GM18951 (cell line): Measurements from ENCODE around the gene SERTAD2.
A peak's percentile ranks its signal among the peaks of the same experiment; 100 is the strongest.

Source experiments
- POLR2A ChIP-seq: IDR thresholded peaks from 4 replicates; pipeline ENCODE4 v1.6.1; 2011; ENCODE audit warnings: mild to moderate bottlenecking; ENCODE audit not compliant: insufficient read length, insufficient read depth; ENCODE audit errors: extremely low read depth
- in situ Hi-C: fragments of 300-500 bp; cut with MboI; formaldehyde crosslinking; loops from one replicate; pipeline ENCODE4 v1.12.0; 2022; ENCODE audit warnings: low sequenced_read_pairs, mixed read lengths, inconsistent platforms; ENCODE audit not compliant: unreplicated experiment

Gene SERTAD2, protein sequence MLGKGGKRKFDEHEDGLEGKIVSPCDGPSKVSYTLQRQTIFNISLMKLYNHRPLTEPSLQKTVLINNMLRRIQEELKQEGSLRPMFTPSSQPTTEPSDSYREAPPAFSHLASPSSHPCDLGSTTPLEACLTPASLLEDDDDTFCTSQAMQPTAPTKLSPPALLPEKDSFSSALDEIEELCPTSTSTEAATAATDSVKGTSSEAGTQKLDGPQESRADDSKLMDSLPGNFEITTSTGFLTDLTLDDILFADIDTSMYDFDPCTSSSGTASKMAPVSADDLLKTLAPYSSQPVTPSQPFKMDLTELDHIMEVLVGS

DNA sequence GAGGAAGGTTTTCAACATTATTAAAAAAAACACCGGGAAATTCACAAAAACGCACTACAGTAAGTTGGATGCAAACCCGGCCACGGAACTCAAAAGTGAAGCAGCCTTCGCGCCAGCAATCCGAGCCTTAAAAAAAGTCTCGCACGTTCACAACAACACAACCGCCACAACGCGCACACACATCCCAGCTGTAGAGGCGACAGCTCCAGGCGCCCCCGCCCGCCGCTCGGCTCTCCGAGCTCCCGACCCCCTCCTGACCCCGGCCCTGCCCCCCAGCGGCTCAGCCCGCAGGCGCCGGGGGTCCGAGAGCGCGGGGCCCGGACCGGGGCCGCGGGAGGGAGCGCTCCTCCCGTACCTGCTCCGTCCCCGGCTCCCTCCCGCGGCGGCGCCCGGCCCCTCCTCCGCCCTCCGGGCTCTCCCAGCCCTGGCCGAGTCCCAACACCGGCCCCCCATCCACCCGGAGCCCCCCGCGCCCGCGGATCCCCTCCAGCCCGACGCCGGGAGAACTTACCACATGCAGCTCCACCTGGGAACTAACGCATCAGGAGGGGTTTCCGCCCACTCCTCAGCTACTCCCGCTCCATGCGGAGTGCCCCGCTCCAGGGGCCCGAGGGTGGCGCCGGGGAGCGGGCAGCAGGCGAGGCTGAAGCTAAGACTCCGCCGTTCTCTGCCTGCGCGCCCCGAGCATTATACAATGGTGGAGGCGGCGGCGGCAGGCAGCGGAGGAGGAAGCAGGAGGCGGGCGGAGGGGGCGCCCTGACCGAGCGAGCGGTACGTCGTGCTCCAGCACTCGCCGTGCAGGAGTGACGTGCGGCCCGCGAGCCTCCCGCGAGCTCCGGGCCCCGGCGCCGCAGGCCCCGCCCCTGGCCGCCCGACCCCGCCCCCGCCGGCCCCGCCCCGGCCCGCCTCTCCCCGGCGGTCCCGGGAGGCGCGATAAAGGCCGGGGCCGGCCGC, at the start of gene SERTAD2:
Gene SERTAD2, minus strand, starts transcription at position 805 of the 954 bp plus-strand sequence. CDS start 17,042 bp downstream, outside the sequence.
- in situ Hi-C loops = no loop called here
- peak; percentile 94 for TF ChIP-seq POLR2A

DNA sequence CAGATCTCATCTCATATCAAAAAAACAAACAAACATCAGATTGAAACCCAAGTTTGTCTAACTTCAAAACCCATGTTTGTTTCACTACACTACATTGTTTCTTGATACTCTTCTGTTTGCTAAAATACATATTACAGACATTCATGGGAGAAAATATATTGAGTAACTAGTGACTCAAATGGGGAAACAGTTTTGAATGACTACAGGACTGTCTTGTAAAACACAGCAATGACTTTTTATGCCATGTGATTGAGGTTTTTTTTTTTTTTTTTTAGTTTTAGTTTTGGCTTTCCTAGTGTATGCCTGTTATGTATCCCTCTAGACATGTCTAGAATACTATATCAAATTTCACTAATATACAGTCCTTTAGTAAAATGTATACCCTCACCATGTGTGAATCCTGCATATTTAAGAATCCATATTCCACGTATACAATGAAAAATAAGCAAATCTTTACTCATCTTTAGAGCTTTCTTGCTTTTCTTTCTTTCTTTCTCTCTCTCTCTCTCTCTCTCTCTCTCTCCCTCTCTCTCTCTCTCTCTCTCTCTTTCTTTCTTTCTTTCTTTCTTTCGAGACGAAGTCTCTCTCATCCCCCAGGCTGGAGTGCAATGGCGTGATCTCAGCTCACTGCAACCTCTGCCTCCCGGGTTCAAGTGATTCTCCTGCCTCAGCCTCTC, 46.6 kb upstream of the SERTAD2 start:
- no peak for TF ChIP-seq POLR2A
- in situ Hi-C loops = no loop called here

DNA sequence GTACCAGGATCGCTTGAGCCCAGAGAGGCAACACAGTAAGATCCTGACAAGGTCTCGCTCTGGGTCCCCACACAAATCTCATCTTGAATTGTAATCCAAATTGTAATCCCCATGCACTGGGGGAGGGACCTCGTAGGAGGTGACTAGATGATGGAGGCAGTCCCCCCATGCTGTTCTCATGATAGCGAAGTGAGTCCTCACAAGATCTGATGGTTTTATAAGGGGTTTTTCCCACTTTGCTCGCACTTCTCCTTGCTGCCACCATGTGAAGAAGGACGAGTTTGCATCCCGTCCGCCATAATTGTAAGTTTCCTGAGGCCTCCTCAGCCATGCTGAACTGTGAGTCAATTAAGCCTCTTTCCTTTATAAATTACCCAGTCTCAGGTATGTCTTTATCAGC, 46.0 kb upstream of the SERTAD2 start:
- TF ChIP-seq POLR2A = peak; percentile 4

DNA sequence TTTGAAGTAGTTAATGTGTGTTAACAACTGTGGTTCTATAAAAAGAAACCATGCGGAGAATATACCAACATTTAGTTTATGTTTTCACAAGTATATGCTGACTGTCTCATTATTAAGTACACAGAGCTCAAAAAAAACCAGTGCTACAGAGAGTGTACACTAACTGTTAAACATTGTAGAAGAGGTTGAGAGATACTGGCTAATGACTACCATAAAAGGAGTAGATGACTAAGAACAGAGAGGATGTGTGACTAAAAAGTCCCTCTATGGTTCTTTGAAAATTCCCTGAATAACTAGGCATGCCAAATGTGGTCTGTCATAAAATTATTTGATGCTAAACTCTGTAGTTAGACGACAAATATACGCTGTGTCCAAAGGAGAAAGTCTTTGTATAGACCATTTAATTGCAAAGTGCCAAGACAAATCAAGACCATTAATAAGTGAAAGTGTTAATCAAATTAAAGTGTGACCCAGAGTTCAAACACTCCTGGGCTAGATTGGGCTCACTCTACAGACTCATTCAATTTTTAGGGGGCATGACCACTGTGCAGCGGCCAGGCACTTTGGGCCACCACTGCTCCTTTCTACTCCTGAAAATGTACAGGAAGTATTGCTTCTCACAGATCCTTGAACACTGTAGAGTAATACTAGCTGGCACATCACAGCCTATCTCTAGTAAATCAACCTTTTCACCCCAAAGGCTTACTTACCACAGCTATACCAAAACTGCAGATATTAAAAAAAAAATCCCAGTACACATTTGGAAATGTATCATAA, 45.1 kb upstream of the SERTAD2 start:
- TF ChIP-seq POLR2A = no peak
- in situ Hi-C loops = no loop called here

More for the DNA sequence above, 46.0 kb upstream of the SERTAD2 start:
- in situ Hi-C loops = no loop called here

DNA sequence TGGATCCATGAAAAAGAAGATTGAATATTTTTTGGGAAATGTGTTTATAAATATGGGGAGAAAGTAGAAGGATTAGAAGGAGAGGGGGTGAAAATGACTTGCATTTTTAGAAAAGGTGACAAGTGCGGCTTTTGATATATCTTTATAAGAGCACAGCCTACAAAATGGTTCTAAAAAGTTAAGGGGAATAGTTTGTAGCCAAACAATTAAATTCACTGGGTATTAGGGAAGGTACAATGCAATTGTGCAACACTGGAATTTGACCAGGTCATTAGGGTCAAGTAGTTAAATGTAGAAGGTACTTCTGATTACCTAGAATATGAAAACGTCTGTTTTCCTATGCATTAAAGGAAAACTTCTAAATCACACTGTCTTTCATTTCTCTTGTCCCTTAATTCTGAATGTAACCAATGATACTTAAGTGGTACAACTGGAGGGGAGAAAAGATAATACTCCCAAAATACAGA, 44.5 kb upstream of the SERTAD2 start:
- TF ChIP-seq POLR2A = no peak
- in situ Hi-C loops = no loop called here

DNA sequence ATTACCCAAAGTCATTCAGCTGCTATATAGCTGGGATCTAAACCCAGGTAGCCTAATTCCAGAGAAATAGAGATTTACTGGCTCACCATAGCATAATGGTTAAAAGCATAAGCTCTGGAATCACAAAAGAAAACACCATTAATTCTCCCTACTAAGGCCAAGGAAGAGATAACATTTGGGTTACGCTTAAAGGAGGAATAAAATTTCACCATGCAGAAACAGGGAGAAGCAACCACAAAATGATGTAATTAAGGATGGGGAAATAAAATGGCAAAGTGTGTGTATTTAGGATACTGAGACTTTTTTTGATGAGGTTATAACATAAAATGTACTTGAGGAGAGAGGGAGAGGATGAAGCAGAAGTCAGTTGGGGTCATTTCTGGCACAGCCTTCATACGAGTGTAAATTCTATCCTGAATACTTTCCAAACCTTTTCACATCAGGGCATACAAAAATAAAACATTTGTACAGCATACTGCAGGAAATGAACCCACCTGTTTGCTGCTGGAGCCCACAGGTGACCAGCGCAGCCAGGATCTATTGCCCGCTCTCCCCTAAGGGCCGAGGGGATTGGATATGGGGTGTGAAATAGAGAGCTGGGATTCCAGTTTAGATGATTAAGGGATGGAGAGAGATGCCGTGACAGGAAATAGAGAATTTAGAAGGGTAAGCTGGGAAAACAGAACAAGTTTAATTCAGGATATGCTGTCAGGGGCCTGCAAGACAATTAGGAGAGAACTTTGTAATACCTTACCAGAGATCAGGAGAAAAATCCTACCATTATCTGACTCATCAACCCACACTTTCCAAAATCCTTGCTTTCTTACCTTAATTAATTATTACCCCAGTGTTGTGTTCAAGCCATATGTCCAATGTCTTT, 43.8 kb upstream of the SERTAD2 start:
- in situ Hi-C loops = no loop called here

DNA sequence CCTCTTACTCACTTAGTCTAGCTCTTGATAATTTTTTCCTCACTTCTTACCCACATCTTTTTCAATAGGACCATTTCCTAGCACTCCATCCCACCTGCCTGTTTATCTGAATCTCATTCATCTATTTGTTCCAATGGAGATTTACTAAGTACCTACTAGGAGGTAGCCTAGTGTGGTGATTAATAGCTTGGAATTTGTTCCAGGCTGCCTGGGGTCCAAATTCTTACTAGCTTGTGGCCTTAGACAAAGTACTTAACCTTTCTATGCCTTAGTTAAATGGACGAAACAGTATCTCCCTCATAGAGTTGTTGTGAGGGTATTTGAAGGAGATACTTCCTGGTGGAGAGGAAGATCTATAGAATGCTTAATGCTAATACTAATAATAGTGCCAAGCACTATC, 42.9 kb upstream of the SERTAD2 start:
- in situ Hi-C loops = no loop called here
- TF ChIP-seq POLR2A = no peak

More for the DNA sequence above, 43.8 kb upstream of the SERTAD2 start:
- TF ChIP-seq POLR2A = no peak

DNA sequence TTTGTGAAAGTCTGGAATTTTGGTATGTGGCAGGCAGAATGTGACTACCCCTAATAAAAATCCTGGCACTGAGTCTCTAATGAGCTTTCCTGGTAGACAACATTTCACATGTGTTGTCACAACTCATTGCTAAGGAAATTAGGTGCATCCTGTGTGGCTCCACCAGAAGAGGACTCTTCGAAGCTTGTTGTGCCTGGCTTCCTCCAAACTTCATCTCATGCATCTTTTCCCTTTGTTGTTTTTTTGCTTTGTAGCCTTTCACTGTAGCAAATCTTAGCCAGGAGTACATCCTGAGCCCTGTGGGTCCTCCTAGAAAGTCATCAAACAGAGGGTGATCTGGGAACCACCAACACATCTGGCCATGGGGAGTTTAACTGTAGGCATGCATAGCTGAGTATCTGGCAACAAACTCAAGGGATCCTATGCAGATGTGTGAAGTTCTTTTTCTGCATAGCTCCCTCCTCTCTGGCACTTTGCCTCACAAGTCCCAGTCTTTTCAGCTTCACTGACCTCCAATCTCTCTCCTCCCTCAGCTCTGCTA, 42.1 kb upstream of the SERTAD2 start:
- TF ChIP-seq POLR2A = no peak
- in situ Hi-C loops = no loop called here

DNA sequence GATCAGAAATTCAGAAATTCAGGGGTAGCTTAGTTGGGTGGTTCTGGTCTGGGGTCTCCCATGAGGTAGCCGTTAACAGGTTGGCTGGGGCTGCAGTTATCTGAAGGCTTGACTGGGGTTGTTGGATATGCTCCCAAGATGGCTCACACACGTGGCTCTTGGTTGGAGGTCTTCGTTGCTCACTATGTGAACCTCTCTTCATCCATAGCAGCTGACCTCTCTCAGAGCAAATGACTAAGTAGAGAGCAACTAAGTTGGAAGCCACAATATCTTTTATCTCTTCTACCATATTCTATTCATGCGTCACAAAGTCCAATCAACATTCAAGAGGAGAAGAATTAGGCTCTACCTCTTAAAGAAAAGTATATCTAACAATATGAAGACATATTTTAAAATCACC, 38.7 kb upstream of the SERTAD2 start:
- no peak for TF ChIP-seq POLR2A
- in situ Hi-C loops = no loop called here

DNA sequence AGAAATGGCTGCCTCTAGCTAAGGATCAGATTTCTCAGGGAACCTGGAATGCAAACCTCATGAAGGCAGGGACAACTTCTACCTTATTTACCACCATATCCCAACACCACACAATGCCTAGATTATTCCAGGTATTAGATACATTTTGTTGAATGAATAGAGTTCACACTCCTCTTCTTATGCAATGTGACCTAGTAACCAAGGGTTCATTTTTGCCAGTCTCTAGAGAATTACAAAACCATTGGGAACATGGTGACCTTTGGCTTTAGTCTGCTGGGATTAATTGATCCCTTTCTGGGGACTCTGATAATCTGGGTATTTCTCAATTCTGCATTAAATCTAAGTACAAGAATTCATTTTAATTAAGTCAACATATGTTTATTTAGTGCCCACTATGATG, 35.2 kb upstream of the SERTAD2 start:
- in situ Hi-C loops = no loop called here
- no peak for TF ChIP-seq POLR2A

DNA sequence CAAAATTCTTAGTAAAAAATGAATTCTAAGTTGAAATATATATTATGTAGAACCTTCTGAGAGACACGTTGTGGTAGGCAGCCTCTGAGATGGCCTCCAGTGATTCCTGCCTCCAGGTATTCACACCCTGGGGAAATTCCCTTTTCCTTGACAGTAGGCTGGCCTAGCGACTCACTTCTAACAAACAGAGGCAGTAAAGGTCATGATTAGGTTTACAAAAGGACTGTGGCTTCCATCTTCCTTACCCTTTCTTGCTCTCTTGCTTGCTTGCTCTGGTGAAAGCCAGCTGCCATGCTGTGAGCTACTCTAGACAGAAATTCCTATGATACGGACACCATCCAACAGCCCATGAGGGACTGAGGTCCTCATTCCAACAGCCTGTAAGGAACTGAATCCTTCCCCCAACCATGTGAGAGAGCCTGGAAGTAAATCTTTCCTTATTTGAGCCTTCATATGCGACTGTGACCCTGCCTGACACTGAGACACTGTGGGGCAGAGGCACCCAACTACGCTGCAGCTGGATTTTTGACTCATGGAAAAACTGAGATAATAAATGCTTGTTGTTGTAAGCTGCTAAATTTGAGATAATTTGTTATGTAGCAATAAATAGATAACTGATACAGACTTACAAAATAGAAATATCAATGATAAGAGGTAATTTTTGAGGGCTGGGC, 32.7 kb upstream of the SERTAD2 start:
- in situ Hi-C loops = no loop called here

More for the DNA sequence above, 32.7 kb upstream of the SERTAD2 start:
- no peak for TF ChIP-seq POLR2A
